Measurements from ENCODE around the gene TBC1D24.

GRCh38 chr16:2472885-2473445 lies 2.0 kb upstream of the TBC1D24 start:
- TF ChIP-seq POLR2A (IDR thresholded peaks at IDR 0.05; ENCODE audit: borderline replicate concordance, extremely low read depth, insufficient read depth, insufficient read length): no peak
- no peak for TF ChIP-seq CEBPB (IDR thresholded peaks at IDR 0.05; ENCODE audit: low read depth)
- TF ChIP-seq, protein P1, sequence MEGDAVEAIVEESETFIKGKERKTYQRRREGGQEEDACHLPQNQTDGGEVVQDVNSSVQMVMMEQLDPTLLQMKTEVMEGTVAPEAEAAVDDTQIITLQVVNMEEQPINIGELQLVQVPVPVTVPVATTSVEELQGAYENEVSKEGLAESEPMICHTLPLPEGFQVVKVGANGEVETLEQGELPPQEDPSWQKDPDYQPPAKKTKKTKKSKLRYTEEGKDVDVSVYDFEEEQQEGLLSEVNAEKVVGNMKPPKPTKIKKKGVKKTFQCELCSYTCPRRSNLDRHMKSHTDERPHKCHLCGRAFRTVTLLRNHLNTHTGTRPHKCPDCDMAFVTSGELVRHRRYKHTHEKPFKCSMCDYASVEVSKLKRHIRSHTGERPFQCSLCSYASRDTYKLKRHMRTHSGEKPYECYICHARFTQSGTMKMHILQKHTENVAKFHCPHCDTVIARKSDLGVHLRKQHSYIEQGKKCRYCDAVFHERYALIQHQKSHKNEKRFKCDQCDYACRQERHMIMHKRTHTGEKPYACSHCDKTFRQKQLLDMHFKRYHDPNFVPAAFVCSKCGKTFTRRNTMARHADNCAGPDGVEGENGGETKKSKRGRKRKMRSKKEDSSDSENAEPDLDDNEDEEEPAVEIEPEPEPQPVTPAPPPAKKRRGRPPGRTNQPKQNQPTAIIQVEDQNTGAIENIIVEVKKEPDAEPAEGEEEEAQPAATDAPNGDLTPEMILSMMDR (IDR thresholded peaks at IDR 0.05 in 2 of 3, conservative IDR thresholded peaks at IDR 0.05 in 1 of 3; ENCODE audit: borderline replicate concordance in 1 of 3, insufficient read depth in 1 of 3, low read depth in 2 of 3, low read length in 2 of 3): no peak
- TF ChIP-seq EZH2 (IDR thresholded peaks at IDR 0.05): no peak
- TF ChIP-seq CBX3 (IDR thresholded peaks at IDR 0.05; ENCODE audit: low read depth): no peak
- no peak for TF ChIP-seq POLR2AphosphoS5 (IDR thresholded peaks at IDR 0.05; ENCODE audit: low read depth, low read length)
- no peak for TF ChIP-seq REST (IDR thresholded peaks at IDR 0.05; ENCODE audit: low read depth)
- TF ChIP-seq, protein P2, sequence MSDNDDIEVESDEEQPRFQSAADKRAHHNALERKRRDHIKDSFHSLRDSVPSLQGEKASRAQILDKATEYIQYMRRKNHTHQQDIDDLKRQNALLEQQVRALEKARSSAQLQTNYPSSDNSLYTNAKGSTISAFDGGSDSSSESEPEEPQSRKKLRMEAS (IDR thresholded peaks at IDR 0.05): no peak
